GM23338 (cell line): Measurements from ENCODE around the gene NKAIN2. TPM values are rescaled to one million over a fixed set of nuclear protein-coding genes. Genes with fewer than 3 reads are reported as not detected.

Experiments
- ATAC-seq: fragments of 200-7000 bp; cut with Tn5 transposase; 3 replicates; pipeline ENCODE4 v1.9.1; 2020
- DNase-seq: peaks from one replicate; pipeline ENCODE4 v3.0.0-alpha.2; 2015; ENCODE audit warnings: low spot score
- H2AFZ ChIP-seq: fragments of 200-600 bp; sonication (generic); 2 replicates; pipeline ENCODE4 v1.8.0; 2016; ENCODE audit warnings: antibody characterized with exemption, mild to moderate bottlenecking, moderate library complexity
- H3F3A ChIP-seq: fragments of 200-600 bp; sonication (generic); replicated peaks from 2 replicates; pipeline ENCODE4 v1.8.0; 2017; ENCODE audit warnings: antibody characterized with exemption, mixed run types, low read depth
- H3K27ac ChIP-seq: fragments of 200-600 bp; sonication (generic); 2 replicates; pipeline ENCODE4 v1.6.1; 2016; ENCODE audit warnings: low read depth
- H3K27me3 ChIP-seq: fragments of 200-600 bp; sonication (generic); 2 replicates; pipeline ENCODE4 v1.8.0; 2016; ENCODE audit warnings: mild to moderate bottlenecking, mixed run types, moderate library complexity; ENCODE audit not compliant: insufficient read depth
- H3K36me3 ChIP-seq: fragments of 200-600 bp; sonication (generic); 2 replicates; pipeline ENCODE4 v1.8.0; 2016; ENCODE audit warnings: mild to moderate bottlenecking; ENCODE audit not compliant: insufficient read depth
- H3K4me1 ChIP-seq: fragments of 200-600 bp; sonication (generic); 2 replicates; pipeline ENCODE4 v1.8.0; 2016; ENCODE audit warnings: mild to moderate bottlenecking, moderate library complexity; ENCODE audit not compliant: insufficient read depth
- H3K4me2 ChIP-seq: fragments of 200-600 bp; sonication (generic); 2 replicates; pipeline ENCODE4 v1.7.1; 2017; ENCODE audit warnings: mixed run types
- H3K4me3 ChIP-seq: fragments of 200-600 bp; sonication (generic); 2 replicates; pipeline ENCODE4 v1.6.1; 2016; ENCODE audit warnings: mixed run types
- H3K79me2 ChIP-seq: fragments of 200-600 bp; sonication (generic); replicated peaks from 2 replicates; pipeline ENCODE4 v1.8.0; 2017; ENCODE audit warnings: mild to moderate bottlenecking; ENCODE audit not compliant: insufficient read depth
- H3K9me2 ChIP-seq: fragments of 200-600 bp; sonication (generic); 2 replicates; pipeline ENCODE4 v1.8.0; 2017; ENCODE audit not compliant: insufficient read depth
- H4K20me1 ChIP-seq: fragments of 200-600 bp; sonication (generic); replicated peaks from 2 replicates; pipeline ENCODE4 v1.8.0; 2017; ENCODE audit warnings: mild to moderate bottlenecking; ENCODE audit not compliant: insufficient read depth
- H3K27ac Mint-ChIP-seq: 2 replicates; pipeline ENCODE4 v1.8.0; 2020; ENCODE audit warnings: inconsistent platforms, mild to moderate bottlenecking, moderate library complexity, mixed read lengths
- H3K27me3 Mint-ChIP-seq: 3 replicates; pipeline ENCODE4 v1.8.0; 2022; ENCODE audit warnings: low read depth, mild to moderate bottlenecking, moderate library complexity, mixed read lengths, inconsistent platforms; ENCODE audit not compliant: insufficient read depth, poor library complexity
- H3K36me3 Mint-ChIP-seq: 3 replicates; pipeline ENCODE4 v1.8.0; 2021; ENCODE audit warnings: low read depth, mild to moderate bottlenecking, inconsistent platforms, moderate library complexity, mixed read lengths
- H3K4me1 Mint-ChIP-seq: 3 replicates; pipeline ENCODE4 v1.8.0; 2020; ENCODE audit warnings: mild to moderate bottlenecking, inconsistent platforms, mixed read lengths
- H3K4me3 Mint-ChIP-seq: 3 replicates; pipeline ENCODE4 v1.8.0; 2021; ENCODE audit warnings: moderate library complexity, mild to moderate bottlenecking, inconsistent platforms, mixed read lengths
- H3K9me3 Mint-ChIP-seq: 3 replicates; pipeline ENCODE4 v1.8.0; 2020; ENCODE audit warnings: moderate library complexity, mild to moderate bottlenecking, inconsistent platforms, mixed read lengths
- EZH2 ChIP-seq: fragments of 200-600 bp; sonication (generic); IDR thresholded peaks from one replicate; pipeline ENCODE4 v1.8.0; 2017; ENCODE audit warnings: antibody characterized with exemption, mild to moderate bottlenecking, low read depth; ENCODE audit not compliant: unreplicated experiment
- EZH2phosphoT487 ChIP-seq: fragments of 200-600 bp; sonication (generic); IDR thresholded peaks from one replicate; pipeline ENCODE4 v1.8.1; 2018; ENCODE audit warnings: antibody characterized with exemption; ENCODE audit not compliant: unreplicated experiment
- JUNB ChIP-seq: IDR thresholded peaks from one replicate; pipeline ENCODE4 v1.6.1; 2016; ENCODE audit warnings: antibody characterized with exemption; ENCODE audit not compliant: unreplicated experiment
- NANOG ChIP-seq: IDR thresholded peaks from 2 replicates; pipeline ENCODE4 v1.6.1; 2016; ENCODE audit warnings: antibody characterized with exemption, borderline replicate concordance
- POLR2AphosphoS5 ChIP-seq: IDR thresholded peaks from 2 replicates; pipeline ENCODE4 v1.6.1; 2016; ENCODE audit warnings: antibody characterized with exemption, low read depth
- STAT1 ChIP-seq: IDR thresholded peaks from one replicate; pipeline ENCODE4 v1.6.1; 2016; ENCODE audit warnings: antibody characterized with exemption; ENCODE audit not compliant: unreplicated experiment
- ZNF114 ChIP-seq: fragments of 250-450 bp; sonication (Bioruptor Pico); IDR thresholded peaks from 2 replicates; pipeline ENCODE4 v1.5.0; 2020; ENCODE audit warnings: mild to moderate bottlenecking, moderate library complexity
- ZNF331 ChIP-seq: fragments of 250-450 bp; sonication (Bioruptor Pico); IDR thresholded peaks from 2 replicates; pipeline ENCODE4 v1.5.0; 2020; ENCODE audit warnings: low read depth, mild to moderate bottlenecking, moderate library complexity
- polyA plus RNA-seq: library from polyadenylated mRNA; unstranded; fragments of >200 nt; fragmentation: Nextera tagmentation; extraction: Ambion mirVana; gene quantifications from 2 replicates; pipeline ENCODE4 v1.2.1, GENCODE V29; 2016
- total RNA-seq: library from RNA; depleted of rRNA; stranded (reverse); fragments of >200 nt; shearing (Covaris generic); gene quantifications from 2 replicates; pipeline ENCODE4 v1.2.3, GENCODE V29; 2014
- TF ChIP-seq, protein P1 (sequence below), 2 experiments: fragments of 200-600 bp in 1 of 2; sonication (generic) in 1 of 2; conservative IDR thresholded peaks; 2 replicates each; pipeline versions ENCODE4 v1.5.1 to v1.6.1; 2016 to 2017; ENCODE audit warnings: antibody characterized with exemption in 2 of 2, low read depth in 2 of 2, mild to moderate bottlenecking in 2 of 2, moderate library complexity in 1 of 2
- TF ChIP-seq, protein P2 (sequence below): fragments of 250-450 bp; sonication (Bioruptor Pico); IDR thresholded peaks from 2 replicates; pipeline ENCODE4 v1.5.0; 2020; ENCODE audit warnings: mild to moderate bottlenecking, moderate library complexity
- TF ChIP-seq, protein P3 (sequence below): IDR thresholded peaks from one replicate; pipeline ENCODE4 v1.6.1; 2018; ENCODE audit warnings: antibody characterized with exemption; ENCODE audit not compliant: unreplicated experiment
- TF ChIP-seq, protein P4 (sequence below): IDR thresholded peaks from 2 replicates; pipeline ENCODE4 v1.6.1; 2016; ENCODE audit warnings: antibody characterized with exemption

The NKAIN2 gene
- total and polyA plus RNA-seq, 2 experiments from 2014 or later, result 0.39 to 1.1 TPM

DNA sequence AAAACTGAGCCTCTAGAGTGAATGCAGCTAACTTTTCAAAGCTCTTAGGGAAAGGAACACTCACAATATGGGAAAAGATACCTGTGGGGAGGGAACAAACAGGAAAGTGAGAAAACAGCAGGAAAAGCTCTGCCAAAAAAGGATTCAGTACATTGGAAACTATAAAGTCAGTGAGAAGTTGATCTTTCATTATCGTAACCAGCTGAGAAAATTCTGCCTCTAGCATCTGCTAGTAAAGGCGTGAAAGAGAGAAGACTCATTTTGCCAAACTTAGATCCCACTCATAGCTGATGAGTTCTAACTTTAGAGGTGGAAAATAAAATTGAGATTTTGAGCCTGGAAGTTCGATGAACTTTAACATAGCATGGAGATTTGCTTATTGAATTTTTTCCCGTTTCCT lies 836.8 kb downstream of the NKAIN2 start:
- TF ChIP-seq EZH2 (no peak), ZNF114 (no peak), ZNF331 (CRISPR knock-in tag) (no peak), NANOG (no peak), JUNB (no peak), POLR2AphosphoS5 (no peak), EZH2phosphoT487 (no peak), STAT1 (no peak)
- TF ChIP-seq, protein P1, sequence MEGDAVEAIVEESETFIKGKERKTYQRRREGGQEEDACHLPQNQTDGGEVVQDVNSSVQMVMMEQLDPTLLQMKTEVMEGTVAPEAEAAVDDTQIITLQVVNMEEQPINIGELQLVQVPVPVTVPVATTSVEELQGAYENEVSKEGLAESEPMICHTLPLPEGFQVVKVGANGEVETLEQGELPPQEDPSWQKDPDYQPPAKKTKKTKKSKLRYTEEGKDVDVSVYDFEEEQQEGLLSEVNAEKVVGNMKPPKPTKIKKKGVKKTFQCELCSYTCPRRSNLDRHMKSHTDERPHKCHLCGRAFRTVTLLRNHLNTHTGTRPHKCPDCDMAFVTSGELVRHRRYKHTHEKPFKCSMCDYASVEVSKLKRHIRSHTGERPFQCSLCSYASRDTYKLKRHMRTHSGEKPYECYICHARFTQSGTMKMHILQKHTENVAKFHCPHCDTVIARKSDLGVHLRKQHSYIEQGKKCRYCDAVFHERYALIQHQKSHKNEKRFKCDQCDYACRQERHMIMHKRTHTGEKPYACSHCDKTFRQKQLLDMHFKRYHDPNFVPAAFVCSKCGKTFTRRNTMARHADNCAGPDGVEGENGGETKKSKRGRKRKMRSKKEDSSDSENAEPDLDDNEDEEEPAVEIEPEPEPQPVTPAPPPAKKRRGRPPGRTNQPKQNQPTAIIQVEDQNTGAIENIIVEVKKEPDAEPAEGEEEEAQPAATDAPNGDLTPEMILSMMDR (conservative IDR thresholded peaks at IDR 0.05; ENCODE audit: low read depth in 2 of 2), result no peak
- TF ChIP-seq, protein P2, sequence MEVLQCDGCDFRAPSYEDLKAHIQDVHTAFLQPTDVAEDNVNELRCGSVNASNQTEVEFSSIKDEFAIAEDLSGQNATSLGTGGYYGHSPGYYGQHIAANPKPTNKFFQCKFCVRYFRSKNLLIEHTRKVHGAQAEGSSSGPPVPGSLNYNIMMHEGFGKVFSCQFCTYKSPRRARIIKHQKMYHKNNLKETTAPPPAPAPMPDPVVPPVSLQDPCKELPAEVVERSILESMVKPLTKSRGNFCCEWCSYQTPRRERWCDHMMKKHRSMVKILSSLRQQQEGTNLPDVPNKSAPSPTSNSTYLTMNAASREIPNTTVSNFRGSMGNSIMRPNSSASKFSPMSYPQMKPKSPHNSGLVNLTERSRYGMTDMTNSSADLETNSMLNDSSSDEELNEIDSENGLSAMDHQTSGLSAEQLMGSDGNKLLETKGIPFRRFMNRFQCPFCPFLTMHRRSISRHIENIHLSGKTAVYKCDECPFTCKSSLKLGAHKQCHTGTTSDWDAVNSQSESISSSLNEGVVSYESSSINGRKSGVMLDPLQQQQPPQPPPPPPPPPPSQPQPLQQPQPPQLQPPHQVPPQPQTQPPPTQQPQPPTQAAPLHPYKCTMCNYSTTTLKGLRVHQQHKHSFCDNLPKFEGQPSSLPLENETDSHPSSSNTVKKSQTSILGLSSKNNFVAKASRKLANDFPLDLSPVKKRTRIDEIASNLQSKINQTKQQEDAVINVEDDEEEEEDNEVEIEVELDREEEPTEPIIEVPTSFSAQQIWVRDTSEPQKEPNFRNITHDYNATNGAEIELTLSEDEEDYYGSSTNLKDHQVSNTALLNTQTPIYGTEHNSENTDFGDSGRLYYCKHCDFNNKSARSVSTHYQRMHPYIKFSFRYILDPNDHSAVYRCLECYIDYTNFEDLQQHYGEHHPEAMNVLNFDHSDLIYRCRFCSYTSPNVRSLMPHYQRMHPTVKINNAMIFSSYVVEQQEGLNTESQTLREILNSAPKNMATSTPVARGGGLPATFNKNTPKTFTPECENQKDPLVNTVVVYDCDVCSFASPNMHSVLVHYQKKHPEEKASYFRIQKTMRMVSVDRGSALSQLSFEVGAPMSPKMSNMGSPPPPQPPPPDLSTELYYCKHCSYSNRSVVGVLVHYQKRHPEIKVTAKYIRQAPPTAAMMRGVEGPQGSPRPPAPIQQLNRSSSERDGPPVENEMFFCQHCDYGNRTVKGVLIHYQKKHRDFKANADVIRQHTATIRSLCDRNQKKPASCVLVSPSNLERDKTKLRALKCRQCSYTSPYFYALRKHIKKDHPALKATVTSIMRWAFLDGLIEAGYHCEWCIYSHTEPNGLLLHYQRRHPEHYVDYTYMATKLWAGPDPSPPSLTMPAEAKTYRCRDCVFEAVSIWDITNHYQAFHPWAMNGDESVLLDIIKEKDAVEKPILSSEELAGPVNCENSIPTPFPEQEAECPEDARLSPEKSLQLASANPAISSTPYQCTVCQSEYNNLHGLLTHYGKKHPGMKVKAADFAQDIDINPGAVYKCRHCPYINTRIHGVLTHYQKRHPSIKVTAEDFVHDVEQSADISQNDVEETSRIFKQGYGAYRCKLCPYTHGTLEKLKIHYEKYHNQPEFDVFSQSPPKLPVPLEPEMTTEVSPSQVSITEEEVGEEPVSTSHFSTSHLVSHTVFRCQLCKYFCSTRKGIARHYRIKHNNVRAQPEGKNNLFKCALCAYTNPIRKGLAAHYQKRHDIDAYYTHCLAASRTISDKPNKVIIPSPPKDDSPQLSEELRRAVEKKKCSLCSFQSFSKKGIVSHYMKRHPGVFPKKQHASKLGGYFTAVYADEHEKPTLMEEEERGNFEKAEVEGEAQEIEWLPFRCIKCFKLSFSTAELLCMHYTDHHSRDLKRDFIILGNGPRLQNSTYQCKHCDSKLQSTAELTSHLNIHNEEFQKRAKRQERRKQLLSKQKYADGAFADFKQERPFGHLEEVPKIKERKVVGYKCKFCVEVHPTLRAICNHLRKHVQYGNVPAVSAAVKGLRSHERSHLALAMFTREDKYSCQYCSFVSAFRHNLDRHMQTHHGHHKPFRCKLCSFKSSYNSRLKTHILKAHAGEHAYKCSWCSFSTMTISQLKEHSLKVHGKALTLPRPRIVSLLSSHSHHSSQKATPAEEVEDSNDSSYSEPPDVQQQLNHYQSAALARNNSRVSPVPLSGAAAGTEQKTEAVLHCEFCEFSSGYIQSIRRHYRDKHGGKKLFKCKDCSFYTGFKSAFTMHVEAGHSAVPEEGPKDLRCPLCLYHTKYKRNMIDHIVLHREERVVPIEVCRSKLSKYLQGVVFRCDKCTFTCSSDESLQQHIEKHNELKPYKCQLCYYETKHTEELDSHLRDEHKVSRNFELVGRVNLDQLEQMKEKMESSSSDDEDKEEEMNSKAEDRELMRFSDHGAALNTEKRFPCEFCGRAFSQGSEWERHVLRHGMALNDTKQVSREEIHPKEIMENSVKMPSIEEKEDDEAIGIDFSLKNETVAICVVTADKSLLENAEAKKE (CRISPR knock-in tag), result no peak
- TF ChIP-seq, protein P3, sequence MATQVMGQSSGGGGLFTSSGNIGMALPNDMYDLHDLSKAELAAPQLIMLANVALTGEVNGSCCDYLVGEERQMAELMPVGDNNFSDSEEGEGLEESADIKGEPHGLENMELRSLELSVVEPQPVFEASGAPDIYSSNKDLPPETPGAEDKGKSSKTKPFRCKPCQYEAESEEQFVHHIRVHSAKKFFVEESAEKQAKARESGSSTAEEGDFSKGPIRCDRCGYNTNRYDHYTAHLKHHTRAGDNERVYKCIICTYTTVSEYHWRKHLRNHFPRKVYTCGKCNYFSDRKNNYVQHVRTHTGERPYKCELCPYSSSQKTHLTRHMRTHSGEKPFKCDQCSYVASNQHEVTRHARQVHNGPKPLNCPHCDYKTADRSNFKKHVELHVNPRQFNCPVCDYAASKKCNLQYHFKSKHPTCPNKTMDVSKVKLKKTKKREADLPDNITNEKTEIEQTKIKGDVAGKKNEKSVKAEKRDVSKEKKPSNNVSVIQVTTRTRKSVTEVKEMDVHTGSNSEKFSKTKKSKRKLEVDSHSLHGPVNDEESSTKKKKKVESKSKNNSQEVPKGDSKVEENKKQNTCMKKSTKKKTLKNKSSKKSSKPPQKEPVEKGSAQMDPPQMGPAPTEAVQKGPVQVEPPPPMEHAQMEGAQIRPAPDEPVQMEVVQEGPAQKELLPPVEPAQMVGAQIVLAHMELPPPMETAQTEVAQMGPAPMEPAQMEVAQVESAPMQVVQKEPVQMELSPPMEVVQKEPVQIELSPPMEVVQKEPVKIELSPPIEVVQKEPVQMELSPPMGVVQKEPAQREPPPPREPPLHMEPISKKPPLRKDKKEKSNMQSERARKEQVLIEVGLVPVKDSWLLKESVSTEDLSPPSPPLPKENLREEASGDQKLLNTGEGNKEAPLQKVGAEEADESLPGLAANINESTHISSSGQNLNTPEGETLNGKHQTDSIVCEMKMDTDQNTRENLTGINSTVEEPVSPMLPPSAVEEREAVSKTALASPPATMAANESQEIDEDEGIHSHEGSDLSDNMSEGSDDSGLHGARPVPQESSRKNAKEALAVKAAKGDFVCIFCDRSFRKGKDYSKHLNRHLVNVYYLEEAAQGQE, result no peak
- TF ChIP-seq, protein P4, sequence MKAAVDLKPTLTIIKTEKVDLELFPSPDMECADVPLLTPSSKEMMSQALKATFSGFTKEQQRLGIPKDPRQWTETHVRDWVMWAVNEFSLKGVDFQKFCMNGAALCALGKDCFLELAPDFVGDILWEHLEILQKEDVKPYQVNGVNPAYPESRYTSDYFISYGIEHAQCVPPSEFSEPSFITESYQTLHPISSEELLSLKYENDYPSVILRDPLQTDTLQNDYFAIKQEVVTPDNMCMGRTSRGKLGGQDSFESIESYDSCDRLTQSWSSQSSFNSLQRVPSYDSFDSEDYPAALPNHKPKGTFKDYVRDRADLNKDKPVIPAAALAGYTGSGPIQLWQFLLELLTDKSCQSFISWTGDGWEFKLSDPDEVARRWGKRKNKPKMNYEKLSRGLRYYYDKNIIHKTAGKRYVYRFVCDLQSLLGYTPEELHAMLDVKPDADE, result no peak
- Histone ChIP-seq H3K79me2 (no peaks in the 10 kb centered on the region), H4K20me1 (no peaks in the 10 kb centered on the region), H3K27ac (no peak overlapping the region), H3K4me3 (no peak overlapping the region), H2AFZ (no peak overlapping the region), H3K27me3 (no peaks in the 10 kb centered on the region), H3K4me2 (no peak overlapping the region), H3F3A (no peaks in the 10 kb centered on the region), H3K9me2 (no peaks in the 10 kb centered on the region), H3K36me3 (no peaks in the 10 kb centered on the region), H3K4me1 (no peaks in the 10 kb centered on the region)
- Mint-ChIP-seq H3K9me3 (no peaks in the 10 kb centered on the region), H3K27me3 (no peaks in the 10 kb centered on the region), H3K4me1 (no peaks in the 10 kb centered on the region), H3K36me3 (no peaks in the 10 kb centered on the region), H3K4me3 (no peak overlapping the region), H3K27ac (no peak overlapping the region; the same call in 1 of the 2 replicates)
- ATAC-seq, result no peak
- no peak for DNase-seq
